H9 (cell line): ENCODE results near the gene DNAI2. TPM values are rescaled to one million over a fixed set of nuclear protein-coding genes. Genes with fewer than 3 reads are reported as not detected.

Source experiments
- DNase-seq: peaks from one replicate; pipeline ENCODE4 v3.0.0-alpha.2; 2017
- H2AFZ ChIP-seq: one replicate; pipeline ENCODE4 v1.6.1; 2013; ENCODE audit warnings: mild to moderate bottlenecking, low read length, control low read depth, moderate library complexity
- H2AK5ac ChIP-seq: 2 replicates; pipeline ENCODE4 v1.6.1; 2013; ENCODE audit warnings: low read length, control low read depth, mixed read lengths; ENCODE audit not compliant: insufficient read length
- H2BK120ac ChIP-seq: one replicate; pipeline ENCODE4 v1.6.1; 2013; ENCODE audit warnings: low read depth, mild to moderate bottlenecking, low read length, control low read depth, inconsistent platforms; ENCODE audit not compliant: poor library complexity, severe bottlenecking
- H2BK12ac ChIP-seq: 2 replicates; pipeline ENCODE4 v1.6.1; 2013; ENCODE audit warnings: low read length, control low read depth, mixed read lengths, low read depth; ENCODE audit not compliant: insufficient read length
- H2BK15ac ChIP-seq: 2 replicates; pipeline ENCODE4 v1.6.1; 2013; ENCODE audit warnings: low read depth, low read length, control low read depth
- H2BK20ac ChIP-seq: one replicate; pipeline ENCODE4 v1.6.1; 2013; ENCODE audit warnings: low read depth, mild to moderate bottlenecking, low read length, control low read depth, inconsistent platforms; ENCODE audit not compliant: poor library complexity, severe bottlenecking
- H2BK5ac ChIP-seq: 2 replicates; pipeline ENCODE4 v1.6.1; 2013; ENCODE audit warnings: low read length, control low read depth, mixed read lengths; ENCODE audit not compliant: insufficient read length
- H3K14ac ChIP-seq: 2 replicates; pipeline ENCODE4 v1.6.1; 2013; ENCODE audit warnings: low read length, control low read depth; ENCODE audit not compliant: insufficient read depth
- H3K18ac ChIP-seq: 2 replicates; pipeline ENCODE4 v1.6.1; 2013; ENCODE audit warnings: low read depth, mild to moderate bottlenecking, mixed read lengths, low read length, control low read depth; ENCODE audit not compliant: insufficient read length
- H3K23ac ChIP-seq: 2 replicates; pipeline ENCODE4 v1.6.1; 2013; ENCODE audit warnings: low read length, control low read depth, mixed read lengths, low read depth; ENCODE audit not compliant: insufficient read length
- H3K23me2 ChIP-seq: 2 replicates; pipeline ENCODE4 v1.6.1; 2013; ENCODE audit warnings: low read depth, mild to moderate bottlenecking, mixed read lengths, low read length, control low read depth; ENCODE audit not compliant: insufficient read length, poor library complexity, severe bottlenecking
- H3K27ac ChIP-seq: 2 replicates; pipeline ENCODE4 v1.5.1; 2013; ENCODE audit warnings: low read length, control low read depth, mixed read lengths, low read depth; ENCODE audit not compliant: insufficient read length
- H3K27me3 ChIP-seq: 2 replicates; pipeline ENCODE4 v1.6.1; 2013; ENCODE audit warnings: low read length, control low read depth, inconsistent platforms; ENCODE audit not compliant: insufficient read depth
- H3K4ac ChIP-seq: 2 replicates; pipeline ENCODE4 v1.6.1; 2013; ENCODE audit warnings: low read depth, mild to moderate bottlenecking, control low read depth, inconsistent platforms, low read length, moderate library complexity
- H3K4me1 ChIP-seq: 2 replicates; pipeline ENCODE4 v1.6.1; 2013; ENCODE audit warnings: low read length, control low read depth, inconsistent platforms; ENCODE audit not compliant: insufficient read depth
- H3K4me2 ChIP-seq: 2 replicates; pipeline ENCODE4 v1.6.1; 2013; ENCODE audit warnings: low read length, control low read depth, mixed read lengths; ENCODE audit not compliant: insufficient read length, insufficient read depth
- H3K56ac ChIP-seq: 2 replicates; pipeline ENCODE4 v1.6.1; 2013; ENCODE audit warnings: low read depth, mild to moderate bottlenecking, mixed read lengths, low read length, control low read depth; ENCODE audit not compliant: insufficient read length
- H3K79me1 ChIP-seq: 2 replicates; pipeline ENCODE4 v1.6.1; 2013; ENCODE audit warnings: low read depth, mild to moderate bottlenecking, moderate library complexity, low read length, control low read depth, inconsistent platforms; ENCODE audit not compliant: insufficient read depth, poor library complexity, severe bottlenecking
- H3K79me2 ChIP-seq: 2 replicates; pipeline ENCODE4 v1.6.1; 2013; ENCODE audit warnings: low read length, control low read depth, inconsistent platforms; ENCODE audit not compliant: insufficient read depth
- H3K9ac ChIP-seq: 2 replicates; pipeline ENCODE4 v1.6.1; 2013; ENCODE audit warnings: low read length, control low read depth, mixed read lengths; ENCODE audit not compliant: insufficient read length; ENCODE audit errors: extremely low read depth
- H3K9me3 ChIP-seq: one replicate; pipeline ENCODE4 v1.6.1; 2013; ENCODE audit warnings: low read depth, low read length, inconsistent platforms; ENCODE audit not compliant: control insufficient read depth
- H3T11ph ChIP-seq: one replicate; pipeline ENCODE4 v1.6.1; 2013; ENCODE audit warnings: mild to moderate bottlenecking, low read length, control low read depth, inconsistent platforms
- H4K20me1 ChIP-seq: one replicate; pipeline ENCODE4 v1.6.1; 2013; ENCODE audit not compliant: control insufficient read depth, insufficient read length, insufficient read depth
- H4K5ac ChIP-seq: 2 replicates; pipeline ENCODE4 v1.6.1; 2013; ENCODE audit warnings: low read depth, mild to moderate bottlenecking, mixed read lengths, low read length, control low read depth; ENCODE audit not compliant: insufficient read length
- H4K8ac ChIP-seq: replicated peaks from 2 replicates; pipeline ENCODE4 v1.6.1; 2013; ENCODE audit warnings: low read length, control low read depth, mixed read lengths, low read depth; ENCODE audit not compliant: insufficient read length
- H4K91ac ChIP-seq: 2 replicates; pipeline ENCODE4 v1.6.1; 2013; ENCODE audit warnings: low read depth, mild to moderate bottlenecking, moderate library complexity, mixed read lengths, low read length, control low read depth; ENCODE audit not compliant: insufficient read length
- H3K27ac Mint-ChIP-seq, 3 experiments: 2 replicates in 2 of 3; 3 replicates in 1 of 3; pipeline ENCODE4 v1.8.0; 2020 to 2021; ENCODE audit warnings: mixed read lengths in 3 of 3, mild to moderate bottlenecking in 1 of 3, moderate library complexity in 1 of 3
- H3K27me3 Mint-ChIP-seq: 2 replicates; pipeline ENCODE4 v1.8.0; 2021; ENCODE audit warnings: low read depth, mild to moderate bottlenecking, moderate library complexity, mixed read lengths
- H3K36me3 Mint-ChIP-seq, 3 experiments: 2 replicates in 2 of 3; 3 replicates in 1 of 3; pipeline ENCODE4 v1.8.0; 2020 to 2021; ENCODE audit warnings: low read depth in 3 of 3, mixed read lengths in 3 of 3; ENCODE audit not compliant: insufficient read depth in 1 of 3
- H3K4me1 Mint-ChIP-seq, 2 experiments: 2 replicates each; pipeline ENCODE4 v1.8.0; 2020; ENCODE audit warnings: mixed read lengths in 2 of 2
- H3K4me3 Mint-ChIP-seq, 2 experiments: 2 replicates in 1 of 2; 3 replicates in 1 of 2; pipeline ENCODE4 v1.8.0; 2020 to 2021; ENCODE audit warnings: mild to moderate bottlenecking in 2 of 2, mixed read lengths in 2 of 2, moderate library complexity in 1 of 2
- H3K9me3 Mint-ChIP-seq, 2 experiments: 2 replicates in 1 of 2; 3 replicates in 1 of 2; pipeline ENCODE4 v1.8.0; 2020; ENCODE audit warnings: mild to moderate bottlenecking in 2 of 2, mixed read lengths in 2 of 2, moderate library complexity in 1 of 2
- WGBS: extraction: QIAGEN DNeasy Blood & Tissue Kit; methylation state at CpG from one replicate; pipeline ENCODE4 v1.1.7; 2013; ENCODE audit warnings: missing lambda C conversion rate, low lambda C conversion rate, mixed read lengths; ENCODE audit not compliant: insufficient read length; ENCODE audit errors: extremely low coverage; 5-methylcytosine and 5-hydroxymethylcytosine counted together
- total RNA-seq: library from RNA; stranded (reverse); gene quantifications from 2 replicates; pipeline ENCODE4 v1.2.1, GENCODE V29; 2021
- TF ChIP-seq, protein P1 (sequence below): fragments of 200-600 bp; sonication (generic); conservative IDR thresholded peaks from 3 replicates; pipeline ENCODE4 v1.8.0; 2021; ENCODE audit warnings: antibody characterized with exemption, mild to moderate bottlenecking

DNAI2 gene
- total RNA-seq, 1 experiment from 2014 or later: not detected

GRCh38 chr17:74325376-74325742 lies 51.3 kb downstream of the DNAI2 start:
- Mint-ChIP-seq H3K4me1 (peaks cover 17 to 30% of the 10 kb centered on the region in 2 experiments), H3K4me3 (peak overlapping the region; percentile 47 to 75), H3K36me3 (no peaks in the 10 kb centered on the region; a peak in 1 of 7 replicates), H3K9me3 (no peaks in the 10 kb centered on the region), H3K27ac (no peak overlapping the region; a peak in 1 of 7 replicates), H3K27me3 (peaks cover 95% of the 10 kb centered on the region)
- no peaks in the 10 kb centered on the region for H3K79me2 ChIP-seq
- H3K18ac ChIP-seq: no peak overlapping the region
- no peak overlapping the region for H3K4ac ChIP-seq
- no peak overlapping the region for H2BK120ac ChIP-seq
- H2AFZ ChIP-seq: no peak overlapping the region
- H2BK20ac ChIP-seq: no peak overlapping the region
- no peaks in the 10 kb centered on the region for H4K20me1 ChIP-seq
- no peak overlapping the region for H2AK5ac ChIP-seq
- peak overlapping the region; percentile 71 for H3K4me2 ChIP-seq
- no peak overlapping the region for H2BK5ac ChIP-seq
- H4K5ac ChIP-seq: no peak overlapping the region
- H4K91ac ChIP-seq: no peak overlapping the region
- no peaks in the 10 kb centered on the region for H3K79me1 ChIP-seq
- H3K56ac ChIP-seq: no peak overlapping the region
- no peaks in the 10 kb centered on the region; the same call in 1 of the 2 replicates for H3K27me3 ChIP-seq
- no peaks in the 10 kb centered on the region for H3K9me3 ChIP-seq
- H2BK15ac ChIP-seq: no peak overlapping the region
- H3K27ac ChIP-seq: no peak overlapping the region
- H3T11ph ChIP-seq: no peak overlapping the region
- no peak overlapping the region for H2BK12ac ChIP-seq
- no peak overlapping the region for H3K23ac ChIP-seq
- no peaks in the 10 kb centered on the region for H3K4me1 ChIP-seq
- H3K9ac ChIP-seq: no peak overlapping the region
- no CpG with 5 or more reads among the region's 11 CpGs for WGBS
- no peak overlapping the region for H4K8ac ChIP-seq
- no peak overlapping the region for H3K14ac ChIP-seq
- TF ChIP-seq, protein P1, sequence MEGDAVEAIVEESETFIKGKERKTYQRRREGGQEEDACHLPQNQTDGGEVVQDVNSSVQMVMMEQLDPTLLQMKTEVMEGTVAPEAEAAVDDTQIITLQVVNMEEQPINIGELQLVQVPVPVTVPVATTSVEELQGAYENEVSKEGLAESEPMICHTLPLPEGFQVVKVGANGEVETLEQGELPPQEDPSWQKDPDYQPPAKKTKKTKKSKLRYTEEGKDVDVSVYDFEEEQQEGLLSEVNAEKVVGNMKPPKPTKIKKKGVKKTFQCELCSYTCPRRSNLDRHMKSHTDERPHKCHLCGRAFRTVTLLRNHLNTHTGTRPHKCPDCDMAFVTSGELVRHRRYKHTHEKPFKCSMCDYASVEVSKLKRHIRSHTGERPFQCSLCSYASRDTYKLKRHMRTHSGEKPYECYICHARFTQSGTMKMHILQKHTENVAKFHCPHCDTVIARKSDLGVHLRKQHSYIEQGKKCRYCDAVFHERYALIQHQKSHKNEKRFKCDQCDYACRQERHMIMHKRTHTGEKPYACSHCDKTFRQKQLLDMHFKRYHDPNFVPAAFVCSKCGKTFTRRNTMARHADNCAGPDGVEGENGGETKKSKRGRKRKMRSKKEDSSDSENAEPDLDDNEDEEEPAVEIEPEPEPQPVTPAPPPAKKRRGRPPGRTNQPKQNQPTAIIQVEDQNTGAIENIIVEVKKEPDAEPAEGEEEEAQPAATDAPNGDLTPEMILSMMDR: no peak
- no peak for DNase-seq
- peaks cover 6% of the 10 kb centered on the region for H3K23me2 ChIP-seq
